ENCODE results near the gene REN.

The REN gene

DNA sequence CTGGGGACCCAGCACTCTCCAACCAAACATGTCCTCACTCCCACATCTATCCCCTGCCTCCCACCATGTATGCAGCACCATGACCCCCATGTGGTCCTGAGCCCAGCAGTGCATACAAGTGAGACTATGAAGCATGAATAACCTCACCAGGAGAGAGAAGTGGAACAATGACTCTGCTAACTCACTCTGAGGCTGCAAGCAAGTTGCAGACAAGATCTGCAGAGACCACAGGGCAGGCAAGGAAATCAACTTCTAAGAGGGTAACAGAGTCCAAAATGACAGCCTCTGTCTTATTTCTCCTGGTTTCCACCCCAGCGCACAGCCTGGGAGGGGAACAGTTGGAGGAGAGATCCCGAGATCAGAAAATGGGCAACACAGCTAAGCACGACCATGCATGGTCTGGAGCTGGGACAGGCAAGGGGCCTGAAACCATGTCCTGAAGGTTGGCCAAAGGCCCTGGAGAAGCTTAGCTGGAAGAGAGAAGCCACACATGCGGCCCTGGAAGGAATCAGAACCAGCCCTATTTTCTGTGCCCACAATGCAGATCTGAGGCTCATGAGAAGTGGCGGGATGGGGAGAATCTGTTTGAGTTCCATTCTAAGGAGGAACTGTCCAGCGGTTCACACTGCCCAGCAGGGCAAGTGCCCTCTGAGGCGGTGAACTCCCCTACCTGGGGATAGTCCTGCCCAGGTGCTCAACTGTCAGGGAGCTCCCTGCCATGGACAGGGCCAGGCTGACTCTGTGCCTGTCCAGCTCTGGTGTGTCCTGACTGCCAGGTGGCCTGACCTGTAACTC is 12.5 kb upstream of the REN start:
- no peaks in the 10 kb centered on the region for H3K79me2 ChIP-seq (ENCODE audit: insufficient read depth, low read length)
- no peak overlapping the region for H2AFZ ChIP-seq (ENCODE audit: low read length)

DNA sequence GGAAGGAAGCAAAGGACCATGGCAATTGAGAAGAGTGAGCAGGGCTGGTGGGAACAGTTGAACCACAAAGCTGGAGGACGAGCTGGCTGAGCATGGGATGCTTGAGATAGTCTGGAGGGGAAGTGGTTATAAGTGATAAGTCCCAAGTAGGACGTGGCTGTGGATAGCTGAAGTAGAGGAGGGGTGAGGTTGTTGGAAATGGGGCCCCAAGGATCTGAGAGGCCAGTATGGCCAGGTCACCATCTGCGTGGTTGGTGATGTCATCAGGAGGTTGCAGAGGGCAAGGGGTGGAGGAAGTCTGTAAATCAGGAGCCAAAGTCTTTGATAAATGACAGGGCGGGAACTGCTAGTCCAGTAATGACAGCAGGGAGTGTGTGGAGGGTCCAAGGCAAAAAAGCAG is 11.0 kb upstream of the REN start:
- H3K27me3 ChIP-seq (ENCODE audit: insufficient read depth, low read length) = no peaks in the 10 kb centered on the region
- no peak overlapping the region for H3K27ac ChIP-seq (ENCODE audit: low read depth, low read length, poor library complexity, severe bottlenecking)
- H3K4me3 ChIP-seq (ENCODE audit: low read depth, low read length, poor library complexity, severe bottlenecking) = no peak overlapping the region
- TF ChIP-seq, protein P1, sequence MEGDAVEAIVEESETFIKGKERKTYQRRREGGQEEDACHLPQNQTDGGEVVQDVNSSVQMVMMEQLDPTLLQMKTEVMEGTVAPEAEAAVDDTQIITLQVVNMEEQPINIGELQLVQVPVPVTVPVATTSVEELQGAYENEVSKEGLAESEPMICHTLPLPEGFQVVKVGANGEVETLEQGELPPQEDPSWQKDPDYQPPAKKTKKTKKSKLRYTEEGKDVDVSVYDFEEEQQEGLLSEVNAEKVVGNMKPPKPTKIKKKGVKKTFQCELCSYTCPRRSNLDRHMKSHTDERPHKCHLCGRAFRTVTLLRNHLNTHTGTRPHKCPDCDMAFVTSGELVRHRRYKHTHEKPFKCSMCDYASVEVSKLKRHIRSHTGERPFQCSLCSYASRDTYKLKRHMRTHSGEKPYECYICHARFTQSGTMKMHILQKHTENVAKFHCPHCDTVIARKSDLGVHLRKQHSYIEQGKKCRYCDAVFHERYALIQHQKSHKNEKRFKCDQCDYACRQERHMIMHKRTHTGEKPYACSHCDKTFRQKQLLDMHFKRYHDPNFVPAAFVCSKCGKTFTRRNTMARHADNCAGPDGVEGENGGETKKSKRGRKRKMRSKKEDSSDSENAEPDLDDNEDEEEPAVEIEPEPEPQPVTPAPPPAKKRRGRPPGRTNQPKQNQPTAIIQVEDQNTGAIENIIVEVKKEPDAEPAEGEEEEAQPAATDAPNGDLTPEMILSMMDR (IDR thresholded peaks at IDR 0.05; ENCODE audit: low read length) = no peak
- no peak for TF ChIP-seq EZH2 (IDR thresholded peaks at IDR 0.05; ENCODE audit: borderline replicate concordance, low read length)
- no peaks in the 10 kb centered on the region for H3K9me2 ChIP-seq (ENCODE audit: low read depth, low read length)
- no peak overlapping the region for H3K9ac ChIP-seq (ENCODE audit: low read length)
- H3K79me2 ChIP-seq (ENCODE audit: insufficient read depth, low read length) = no peaks in the 10 kb centered on the region
- no peaks in the 10 kb centered on the region for H3F3A ChIP-seq (ENCODE audit: insufficient read depth, low read length)
- no peaks in the 10 kb centered on the region; the same call in 1 of the 2 replicates for H3K9me3 ChIP-seq (ENCODE audit: low read length)
- H2AFZ ChIP-seq (ENCODE audit: low read length) = no peak overlapping the region
- H3K4me1 ChIP-seq (ENCODE audit: insufficient read depth, low read length, severe bottlenecking) = no peaks in the 10 kb centered on the region
- H3K36me3 ChIP-seq (ENCODE audit: insufficient read depth, low read length) = no peaks in the 10 kb centered on the region
- no peaks in the 10 kb centered on the region for H4K20me1 ChIP-seq (ENCODE audit: insufficient read depth, low read length)
- H3K4me2 ChIP-seq (ENCODE audit: low read length) = no peak overlapping the region

More for the DNA sequence above, 12.5 kb upstream of the REN start:
- Histone ChIP-seq H3K4me1 (ENCODE audit: insufficient read depth, low read length, severe bottlenecking) (no peaks in the 10 kb centered on the region), H3K9me3 (ENCODE audit: low read length) (no peaks in the 10 kb centered on the region), H3K36me3 (ENCODE audit: insufficient read depth, low read length) (no peaks in the 10 kb centered on the region), H3K27me3 (ENCODE audit: insufficient read depth, low read length) (no peaks in the 10 kb centered on the region), H3K4me2 (ENCODE audit: low read length) (no peak overlapping the region), H3K27ac (ENCODE audit: low read depth, low read length, poor library complexity, severe bottlenecking) (no peak overlapping the region), H3K9ac (ENCODE audit: low read length) (no peak overlapping the region), H4K20me1 (ENCODE audit: insufficient read depth, low read length) (no peaks in the 10 kb centered on the region), H3F3A (ENCODE audit: insufficient read depth, low read length) (no peaks in the 10 kb centered on the region), H3K9me2 (ENCODE audit: low read depth, low read length) (no peaks in the 10 kb centered on the region), H3K4me3 (ENCODE audit: low read depth, low read length, poor library complexity, severe bottlenecking) (no peak overlapping the region)
- TF ChIP-seq, protein P1 (IDR thresholded peaks at IDR 0.05; ENCODE audit: low read length) = no peak
- no peak for TF ChIP-seq EZH2 (IDR thresholded peaks at IDR 0.05; ENCODE audit: borderline replicate concordance, low read length)

DNA sequence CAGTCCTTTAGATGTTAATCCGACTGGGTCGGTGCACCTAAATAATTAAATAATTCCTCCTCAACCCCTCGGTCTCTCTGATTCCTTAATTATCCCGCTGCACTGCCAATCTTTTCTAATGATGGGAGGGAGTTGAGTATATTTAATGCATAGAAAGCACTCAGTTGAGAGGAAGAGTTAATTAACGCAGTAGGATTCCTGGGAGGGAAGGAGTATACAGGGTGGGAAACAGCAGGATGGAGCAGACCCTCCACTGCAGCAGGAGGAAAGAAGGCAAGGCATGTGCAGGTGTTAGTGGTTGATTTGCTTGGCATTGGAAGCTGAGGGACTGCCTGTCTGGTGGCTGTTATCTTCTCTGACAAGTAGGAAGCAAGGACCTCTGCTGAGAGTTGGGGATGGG is 9.9 kb upstream of the REN start:
- Histone ChIP-seq H2AFZ (ENCODE audit: low read length) (no peak overlapping the region), H3K4me1 (ENCODE audit: insufficient read depth, low read length, severe bottlenecking) (no peaks in the 10 kb centered on the region), H4K20me1 (ENCODE audit: insufficient read depth, low read length) (no peaks in the 10 kb centered on the region), H3K4me3 (ENCODE audit: low read depth, low read length, poor library complexity, severe bottlenecking) (no peak overlapping the region), H3K9me2 (ENCODE audit: low read depth, low read length) (no peaks in the 10 kb centered on the region), H3F3A (ENCODE audit: insufficient read depth, low read length) (no peaks in the 10 kb centered on the region), H3K27ac (ENCODE audit: low read depth, low read length, poor library complexity, severe bottlenecking) (no peak overlapping the region), H3K27me3 (ENCODE audit: insufficient read depth, low read length) (no peaks in the 10 kb centered on the region), H3K9ac (ENCODE audit: low read length) (no peak overlapping the region), H3K9me3 (ENCODE audit: low read length) (no peaks in the 10 kb centered on the region; the same call in 1 of the 2 replicates), H3K4me2 (ENCODE audit: low read length) (no peak overlapping the region), H3K79me2 (ENCODE audit: insufficient read depth, low read length) (no peaks in the 10 kb centered on the region), H3K36me3 (ENCODE audit: insufficient read depth, low read length) (no peaks in the 10 kb centered on the region)
- no peak for TF ChIP-seq EZH2 (IDR thresholded peaks at IDR 0.05; ENCODE audit: borderline replicate concordance, low read length)
- TF ChIP-seq, protein P1 (IDR thresholded peaks at IDR 0.05; ENCODE audit: low read length) = no peak
